OCI-LY1 (cell line): ENCODE results near the gene OSBPL5.

Experiments
- H2AFZ ChIP-seq: fragments of 200-600 bp; sonication (generic), shearing (Covaris generic); 2 replicates; pipeline ENCODE4 v1.6.0; 2014; ENCODE audit warnings: antibody characterized with exemption, mild to moderate bottlenecking, low read length
- H3F3A ChIP-seq: fragments of 200-600 bp; sonication (generic), shearing (Covaris generic); 2 replicates; pipeline ENCODE4 v1.6.0; 2014; ENCODE audit warnings: mild to moderate bottlenecking, antibody characterized with exemption, low read length, moderate library complexity; ENCODE audit not compliant: insufficient read depth
- H3K27ac ChIP-seq: fragments of 200-600 bp; sonication (generic); 2 replicates; pipeline ENCODE4 v1.5.1; 2014; ENCODE audit warnings: low read length, mixed run types, mild to moderate bottlenecking, low read depth; ENCODE audit not compliant: poor library complexity, severe bottlenecking
- H3K27me3 ChIP-seq: fragments of 200-600 bp; sonication (generic); 2 replicates; pipeline ENCODE4 v1.6.0; 2014; ENCODE audit warnings: antibody characterized with exemption, mild to moderate bottlenecking, low read length, moderate library complexity; ENCODE audit not compliant: insufficient read depth
- H3K36me3 ChIP-seq: fragments of 200-600 bp; sonication (generic); 2 replicates; pipeline ENCODE4 v1.6.1; 2014; ENCODE audit warnings: mild to moderate bottlenecking, antibody characterized with exemption, low read length, moderate library complexity, mixed read lengths; ENCODE audit not compliant: insufficient read depth
- H3K4me1 ChIP-seq: fragments of 200-600 bp; sonication (generic); 2 replicates; pipeline ENCODE4 v1.5.1; 2014; ENCODE audit warnings: mild to moderate bottlenecking, low read length, moderate library complexity; ENCODE audit not compliant: insufficient read depth, severe bottlenecking
- H3K4me2 ChIP-seq: fragments of 200-600 bp; sonication (generic), shearing (Covaris generic); 2 replicates; pipeline ENCODE4 v1.6.1; 2014; ENCODE audit warnings: low read length
- H3K4me3 ChIP-seq: fragments of 200-600 bp; sonication (generic); 2 replicates; pipeline ENCODE4 v1.5.1; 2014; ENCODE audit warnings: low read length, low read depth, mild to moderate bottlenecking, mixed read lengths; ENCODE audit not compliant: poor library complexity, severe bottlenecking
- H3K79me2 ChIP-seq: fragments of 200-600 bp; shearing (Covaris generic); 2 replicates; pipeline ENCODE4 v1.6.1; 2016; ENCODE audit warnings: mixed run types, low read length, mixed read lengths; ENCODE audit not compliant: insufficient read depth
- H3K9ac ChIP-seq: fragments of 200-600 bp; sonication (generic), shearing (Covaris generic); 2 replicates; pipeline ENCODE4 v1.6.1; 2014; ENCODE audit warnings: mild to moderate bottlenecking, low read length, mixed read lengths
- H3K9me2 ChIP-seq: fragments of 200-600 bp; sonication (generic), shearing (Covaris generic); 2 replicates; pipeline ENCODE4 v1.6.1; 2014; ENCODE audit warnings: low read depth, mild to moderate bottlenecking, low read length, mixed read lengths
- H3K9me3 ChIP-seq: fragments of 200-600 bp; shearing (Covaris generic); 2 replicates; pipeline ENCODE4 v1.6.1; 2014; ENCODE audit warnings: low read length, mixed read lengths
- H4K20me1 ChIP-seq: fragments of 200-600 bp; sonication (generic), shearing (Covaris generic); 2 replicates; pipeline ENCODE4 v1.6.0; 2016; ENCODE audit warnings: mild to moderate bottlenecking, low read length; ENCODE audit not compliant: insufficient read depth
- CTCF ChIP-seq: fragments of 200-600 bp; sonication (generic), shearing (Covaris generic); IDR thresholded peaks from 2 replicates; pipeline ENCODE4 v1.5.1; 2017; ENCODE audit warnings: mild to moderate bottlenecking, antibody characterized with exemption, low read length, moderate library complexity, mixed read lengths
- EZH2 ChIP-seq: fragments of 200-600 bp; sonication (generic), shearing (Covaris generic); IDR thresholded peaks from 2 replicates; pipeline ENCODE4 v1.8.0; 2017; ENCODE audit warnings: borderline replicate concordance, mixed run types, mild to moderate bottlenecking, antibody characterized with exemption, low read length, moderate library complexity, mixed read lengths

Gene OSBPL5

GRCh38 chr11:3046190-3046589 lies 118.9 kb downstream of the OSBPL5 start:
- peaks cover 20% of the 10 kb centered on the region for H3K4me1 ChIP-seq
- TF ChIP-seq EZH2 = no peak
- peak; percentile 28; the same call in 1 of the 2 replicates for TF ChIP-seq CTCF
- no peaks in the 10 kb centered on the region for H3F3A ChIP-seq
- H3K4me3 ChIP-seq = no peak overlapping the region
- H3K9me2 ChIP-seq = no peaks in the 10 kb centered on the region
- H3K79me2 ChIP-seq = peaks cover 3% of the 10 kb centered on the region; the same call in 1 of the 2 replicates
- no peak overlapping the region for H3K9ac ChIP-seq
- no peak overlapping the region for H2AFZ ChIP-seq
- H3K9me3 ChIP-seq = no peaks in the 10 kb centered on the region
- H3K27me3 ChIP-seq = no peaks in the 10 kb centered on the region
- no peak overlapping the region for H3K27ac ChIP-seq
- H3K4me2 ChIP-seq = no peak overlapping the region
- no peaks in the 10 kb centered on the region for H4K20me1 ChIP-seq
- peaks cover 10% of the 10 kb centered on the region; the same call in 1 of the 2 replicates for H3K36me3 ChIP-seq

- no peak for TF ChIP-seq EZH2
- TF ChIP-seq CTCF = no peak
- H3K4me3 ChIP-seq = no peak overlapping the region
- peaks cover 3% of the 10 kb centered on the region; the same call in 1 of the 2 replicates for H3K79me2 ChIP-seq
- no peaks in the 10 kb centered on the region for H3K27me3 ChIP-seq
- H3K9me3 ChIP-seq = no peaks in the 10 kb centered on the region
- no peak overlapping the region for H3K27ac ChIP-seq
- no peak overlapping the region for H3K4me2 ChIP-seq
- no peaks in the 10 kb centered on the region for H4K20me1 ChIP-seq
- H3F3A ChIP-seq = no peaks in the 10 kb centered on the region
- H3K9ac ChIP-seq = no peak overlapping the region
- H3K9me2 ChIP-seq = no peaks in the 10 kb centered on the region
- peaks cover 21% of the 10 kb centered on the region; the same call in 1 of the 2 replicates for H3K36me3 ChIP-seq
- no peak overlapping the region for H2AFZ ChIP-seq
- peaks cover 8% of the 10 kb centered on the region for H3K4me1 ChIP-seq
These were observed 120.2 kb downstream of the OSBPL5 start for GRCh38 chr11:3044915-3045314.

GRCh38 chr11:3044004-3044403 lies 121.1 kb downstream of the OSBPL5 start:
- Histone ChIP-seq H3K9me2 (no peaks in the 10 kb centered on the region), H3K9me3 (no peaks in the 10 kb centered on the region), H4K20me1 (no peaks in the 10 kb centered on the region), H2AFZ (no peak overlapping the region), H3K36me3 (peaks cover 30% of the 10 kb centered on the region; the same call in 1 of the 2 replicates), H3K27me3 (no peaks in the 10 kb centered on the region), H3K27ac (no peak overlapping the region), H3K4me3 (no peak overlapping the region), H3K9ac (no peak overlapping the region), H3K4me2 (no peak overlapping the region), H3F3A (no peaks in the 10 kb centered on the region), H3K79me2 (no peaks in the 10 kb centered on the region), H3K4me1 (no peaks in the 10 kb centered on the region)
- no peak for TF ChIP-seq CTCF
